ENCODE measurements around the gene AGXT.

Gene AGXT

DNA sequence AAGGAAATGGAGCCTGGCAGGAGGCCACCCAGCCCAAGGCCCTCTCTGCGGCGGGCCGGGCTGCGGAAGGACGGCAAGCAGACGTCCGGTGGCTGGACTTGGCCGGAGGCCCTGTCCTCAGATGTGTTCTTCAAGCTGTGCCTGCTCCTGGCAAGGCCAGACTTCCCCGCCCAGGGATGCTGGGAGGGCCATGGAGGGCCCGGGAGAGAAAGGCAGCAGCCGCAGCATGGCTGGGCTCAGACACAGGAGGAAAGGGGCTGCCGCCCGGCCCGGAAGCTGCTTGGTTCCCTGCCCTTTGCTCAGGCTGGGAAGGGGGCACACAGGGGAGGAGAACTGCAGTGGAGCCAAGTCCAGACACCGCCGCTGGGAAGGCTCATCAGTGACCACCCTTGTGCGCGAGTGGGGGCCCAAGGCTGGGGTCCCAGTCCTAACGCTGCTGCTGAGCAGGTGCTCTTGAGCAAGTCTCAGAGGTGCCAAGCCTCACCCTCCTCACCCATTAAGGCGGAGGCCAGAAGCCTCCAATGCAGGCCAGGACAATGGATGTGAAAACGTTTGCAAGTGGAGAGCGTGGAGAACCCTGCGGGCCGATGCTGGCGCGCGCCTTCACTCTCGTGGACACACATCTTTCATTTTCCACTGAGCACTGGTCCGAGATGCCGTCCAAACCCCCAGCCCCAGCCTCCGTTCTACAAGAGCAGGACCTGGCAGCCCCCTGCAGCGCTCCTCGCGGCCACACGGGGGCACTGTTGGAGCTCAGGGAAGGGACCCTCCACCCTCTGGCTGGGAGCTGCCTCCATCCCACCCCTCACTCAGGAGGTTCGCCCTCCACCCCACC, 45.4 kb downstream of the AGXT start:
- TF ChIP-seq CTCF (IDR thresholded peaks at IDR 0.05; ENCODE audit: unreplicated experiment in 3 of 3) = peak; percentile 94 to 97 (median 96)
- H3K36me3 Mint-ChIP-seq (ENCODE audit: low read depth) = no peaks in the 10 kb centered on the region
- no peak overlapping the region for H3K27ac Mint-ChIP-seq
- no peaks in the 10 kb centered on the region for H3K9me3 Mint-ChIP-seq
- H3K4me1 Mint-ChIP-seq = peaks cover 13% of the 10 kb centered on the region
- H3K27me3 Mint-ChIP-seq (ENCODE audit: low read depth) = peaks cover 30% of the 10 kb centered on the region
- no peak overlapping the region for H3K4me3 Mint-ChIP-seq

DNA sequence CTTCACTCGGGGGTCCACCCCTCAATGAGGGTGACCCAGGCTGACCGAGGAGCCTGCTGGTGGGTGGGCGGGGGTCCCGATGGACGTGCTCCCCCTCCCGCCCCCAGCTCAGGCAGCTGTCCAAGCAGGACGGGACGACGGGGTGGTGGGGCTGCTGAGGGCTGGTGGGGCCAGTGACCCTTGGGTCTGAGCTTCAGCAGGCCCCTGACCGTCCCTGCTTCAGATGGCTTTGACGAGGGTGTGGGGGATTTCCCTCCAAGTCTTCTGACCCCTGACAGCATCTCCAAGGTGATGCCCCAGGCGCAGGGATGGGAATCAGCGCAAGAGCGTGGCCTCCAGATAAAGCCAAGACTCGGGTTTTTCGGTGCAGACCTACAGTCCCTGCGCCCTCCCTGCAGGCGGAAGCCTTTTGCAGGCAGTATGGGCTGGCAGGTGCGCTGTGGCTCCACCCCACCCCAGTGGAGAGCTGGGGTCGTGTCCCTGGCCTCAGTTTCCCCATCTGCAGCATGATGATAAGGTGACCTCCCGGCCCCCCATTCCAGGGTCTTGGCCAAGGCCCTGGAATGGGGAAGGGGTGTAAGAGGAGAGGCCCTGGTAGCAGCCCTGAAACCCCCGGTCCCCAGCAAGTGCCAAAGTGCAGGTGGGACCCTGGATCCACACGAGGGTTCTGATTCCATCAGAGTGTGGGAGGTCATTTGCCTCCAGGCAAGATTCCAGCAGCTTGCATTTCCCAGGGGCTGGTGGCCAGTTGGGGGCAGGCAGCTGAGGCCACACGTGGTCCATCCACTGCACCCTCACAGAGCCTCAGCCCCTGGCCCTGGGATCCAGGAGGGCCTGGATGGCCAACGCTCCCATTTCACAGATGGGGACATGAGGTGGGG, 46.3 kb downstream of the AGXT start:
- TF ChIP-seq CTCF (IDR thresholded peaks at IDR 0.05; ENCODE audit: unreplicated experiment in 3 of 3) = no peak
- H3K36me3 Mint-ChIP-seq (ENCODE audit: low read depth) = no peaks in the 10 kb centered on the region
- peak overlapping the region in 1 of 3 experiments; percentile 50 for H3K4me3 Mint-ChIP-seq
- peaks cover 13% of the 10 kb centered on the region for H3K4me1 Mint-ChIP-seq
- no peaks in the 10 kb centered on the region for H3K9me3 Mint-ChIP-seq
- peaks cover 32% of the 10 kb centered on the region for H3K27me3 Mint-ChIP-seq (ENCODE audit: low read depth)
- H3K27ac Mint-ChIP-seq = no peak overlapping the region

- no peaks in the 10 kb centered on the region for H3K9me3 Mint-ChIP-seq
- peaks cover 30% of the 10 kb centered on the region for H3K27me3 Mint-ChIP-seq (ENCODE audit: low read depth)
- H3K27ac Mint-ChIP-seq = no peak overlapping the region
- peaks cover 7% of the 10 kb centered on the region for H3K4me1 Mint-ChIP-seq
- H3K36me3 Mint-ChIP-seq (ENCODE audit: low read depth) = no peaks in the 10 kb centered on the region
- no peak for TF ChIP-seq CTCF (IDR thresholded peaks at IDR 0.05; ENCODE audit: unreplicated experiment in 3 of 3)
- peak overlapping the region; percentile 24 to 50 (median 34) for H3K4me3 Mint-ChIP-seq
Measured at GRCh38 chr2:240915526-240916341, 47.1 kb downstream of the AGXT start.

DNA sequence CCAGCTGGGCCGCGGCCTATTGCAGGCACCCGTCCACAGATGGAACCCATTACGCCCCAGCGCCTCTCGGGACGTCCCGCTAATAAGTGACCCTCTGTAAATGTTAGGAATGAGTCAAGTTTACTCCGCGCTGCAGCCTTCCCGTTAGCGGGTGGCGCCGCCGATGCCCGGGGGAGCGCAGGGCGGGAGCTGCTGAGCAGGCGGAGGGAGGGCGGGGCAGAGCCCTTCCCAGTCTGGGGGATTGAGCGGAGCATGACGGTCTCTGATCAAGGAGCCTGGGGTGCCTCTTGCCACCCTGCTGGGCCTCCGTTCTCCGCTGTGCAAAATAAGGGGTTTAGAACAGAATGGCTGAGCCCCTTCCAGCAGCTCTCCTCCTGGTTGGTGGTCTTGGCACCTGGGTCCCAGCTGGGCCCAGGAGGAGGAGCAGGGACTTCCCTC, 48.0 kb downstream of the AGXT start:
- Mint-ChIP-seq H3K4me3 (peak overlapping the region in 1 of 3 experiments; percentile 44), H3K36me3 (ENCODE audit: low read depth) (no peaks in the 10 kb centered on the region), H3K9me3 (no peaks in the 10 kb centered on the region), H3K27me3 (ENCODE audit: low read depth) (peaks cover 29% of the 10 kb centered on the region), H3K4me1 (peaks cover 6% of the 10 kb centered on the region), H3K27ac (peak overlapping the region in 1 of 3 experiments; percentile 38)
- TF ChIP-seq CTCF (IDR thresholded peaks at IDR 0.05; ENCODE audit: unreplicated experiment in 3 of 3) = no peak

GRCh38 chr2:240917009-240917683, 48.5 kb downstream of the AGXT start:
- Mint-ChIP-seq H3K27ac (peak overlapping the region in 1 of 3 experiments; percentile 38), H3K27me3 (ENCODE audit: low read depth) (peaks cover 25% of the 10 kb centered on the region), H3K9me3 (no peaks in the 10 kb centered on the region), H3K4me1 (peaks cover 2% of the 10 kb centered on the region), H3K4me3 (no peak overlapping the region), H3K36me3 (ENCODE audit: low read depth) (no peaks in the 10 kb centered on the region)
- no peak for TF ChIP-seq CTCF (IDR thresholded peaks at IDR 0.05; ENCODE audit: unreplicated experiment in 3 of 3)
